K562 (cell line): ENCODE results near the gene GPR179. TPM values are rescaled to one million over a fixed set of nuclear protein-coding genes. Genes with fewer than 3 reads are reported as not detected.

Source experiments
- BMI1 ChIP-seq: fragments of 150-350 bp; IDR thresholded peaks from 2 replicates; pipeline ENCODE4 v1.6.1; 2014; ENCODE audit warnings: low read length
- ERF ChIP-seq: fragments of 450-650 bp; formaldehyde crosslinking; IDR thresholded peaks from 2 replicates; pipeline ENCODE4 v1.4.0; 2020; ENCODE audit warnings: mild to moderate bottlenecking, mixed read lengths
- FOXK1 ChIP-seq: sonication (generic); formaldehyde crosslinking; IDR thresholded peaks from 2 replicates; pipeline ENCODE4 v1.8.0; 2022; ENCODE audit warnings: missing genetic modification reagents, mild to moderate bottlenecking, borderline replicate concordance
- HDGF ChIP-seq: fragments of 450-650 bp; IDR thresholded peaks from 2 replicates; pipeline ENCODE4 v1.6.1; 2016
- HEY1 ChIP-seq: fragments of 250-450 bp; sonication (Bioruptor Pico); IDR thresholded peaks from 2 replicates; pipeline ENCODE4 v1.5.0; 2020; ENCODE audit warnings: mild to moderate bottlenecking, moderate library complexity, borderline replicate concordance
- MBD2 ChIP-seq: sonication (generic); IDR thresholded peaks from 2 replicates; pipeline ENCODE4 v1.6.1; 2016; ENCODE audit warnings: low read depth, borderline replicate concordance
- MCM2 ChIP-seq: fragments of 450-650 bp; IDR thresholded peaks from 2 replicates; pipeline ENCODE4 v1.6.1; 2017; ENCODE audit warnings: low read depth, mild to moderate bottlenecking
- ZNF324 ChIP-seq: fragments of 250-450 bp; sonication (Bioruptor Pico); IDR thresholded peaks from 2 replicates; pipeline ENCODE4 v1.4.0; 2020; ENCODE audit warnings: mild to moderate bottlenecking
- ZNF696 ChIP-seq: fragments of 250-450 bp; sonication (Bioruptor Pico); conservative IDR thresholded peaks from 2 replicates; pipeline ENCODE4 v1.4.0; 2020; ENCODE audit warnings: mild to moderate bottlenecking, moderate library complexity
- ZNF766 ChIP-seq: fragments of 200-800 bp; sonication (Bioruptor generic); conservative IDR thresholded peaks from 2 replicates; pipeline ENCODE4 v1.6.1; 2016; ENCODE audit warnings: missing genetic modification characterization, missing compliant biosample characterization
- polyA plus RNA-seq, 8 experiments: library from polyadenylated mRNA; depleted of rRNA in 4 of 8; stranded (reverse) in 5 of 8; unstranded in 3 of 8; fragments of >200 nt; fragmentation: Nextera tagmentation in 2 of 8; fragmentation: Illumina TruSeq in 1 of 8; extraction: Ambion mirVana in 2 of 8; extraction: Trizol in 1 of 8; gene quantifications; 2 replicates each; pipeline versions ENCODE4 v1.2.1 to v1.2.3, GENCODE V29; 2011 to 2014; ENCODE audit warnings: inconsistent platforms in 1 of 8, missing spikeins in 1 of 8
- total RNA-seq, 7 experiments: library from RNA; depleted of rRNA in 6 of 7; stranded (reverse); fragments of >200 nt in 6 of 7; fragmentation: Illumina TruSeq in 2 of 7; extraction: Trizol in 2 of 7; gene quantifications; 2 replicates each; pipeline versions ENCODE4 v1.2.1 to v1.2.3, GENCODE V29; 2011 to 2021; ENCODE audit warnings: low replicate concordance in 1 of 7
- TF ChIP-seq, protein P1 (sequence below), 2 experiments: fragments of 250-450 bp in 1 of 2; fragments of 450-650 bp in 1 of 2; sonication (Bioruptor Pico) in 1 of 2; IDR thresholded peaks; 2 replicates each; pipeline versions ENCODE4 v1.6.1 to v1.8.0; 2016 to 2021; ENCODE audit warnings: mild to moderate bottlenecking in 2 of 2, moderate library complexity in 2 of 2, missing compliant biosample characterization in 1 of 2, missing genetic modification characterization in 1 of 2
- TF ChIP-seq, protein P2 (sequence below): fragments of 450-650 bp; formaldehyde crosslinking; IDR thresholded peaks from 2 replicates; pipeline ENCODE4 v1.4.0; 2020; ENCODE audit warnings: mild to moderate bottlenecking, moderate library complexity
- TF ChIP-seq, protein P3 (sequence below), 3 experiments: IDR thresholded peaks in 2 of 3; conservative IDR thresholded peaks in 1 of 3; 2 replicates each; pipeline ENCODE4 v1.5.1; 2011 to 2012; ENCODE audit warnings: low read length in 3 of 3, mild to moderate bottlenecking in 3 of 3, control low read depth in 2 of 3, improper control_type of control experiment in 1 of 3, inconsistent platforms in 1 of 3, low read depth in 1 of 3, mixed read lengths in 1 of 3, moderate library complexity in 1 of 3; ENCODE audit not compliant: insufficient read depth in 2 of 3
- TF ChIP-seq, protein P4 (sequence below): fragments of 250-450 bp; sonication (Bioruptor Pico); IDR thresholded peaks from 2 replicates; pipeline ENCODE4 v1.4.0; 2020; ENCODE audit warnings: mild to moderate bottlenecking, moderate library complexity
- TF ChIP-seq, protein P5 (sequence below): sonication (generic); formaldehyde crosslinking; IDR thresholded peaks from 2 replicates; pipeline ENCODE4 v1.8.0; 2023; ENCODE audit warnings: mild to moderate bottlenecking, missing genetic modification reagents

The GPR179 gene
- total and polyA plus RNA-seq, 9 of the 15 experiments (the other 6 are each of a cell fraction or from before 2014, with no cell fraction given) = not detected

DNA sequence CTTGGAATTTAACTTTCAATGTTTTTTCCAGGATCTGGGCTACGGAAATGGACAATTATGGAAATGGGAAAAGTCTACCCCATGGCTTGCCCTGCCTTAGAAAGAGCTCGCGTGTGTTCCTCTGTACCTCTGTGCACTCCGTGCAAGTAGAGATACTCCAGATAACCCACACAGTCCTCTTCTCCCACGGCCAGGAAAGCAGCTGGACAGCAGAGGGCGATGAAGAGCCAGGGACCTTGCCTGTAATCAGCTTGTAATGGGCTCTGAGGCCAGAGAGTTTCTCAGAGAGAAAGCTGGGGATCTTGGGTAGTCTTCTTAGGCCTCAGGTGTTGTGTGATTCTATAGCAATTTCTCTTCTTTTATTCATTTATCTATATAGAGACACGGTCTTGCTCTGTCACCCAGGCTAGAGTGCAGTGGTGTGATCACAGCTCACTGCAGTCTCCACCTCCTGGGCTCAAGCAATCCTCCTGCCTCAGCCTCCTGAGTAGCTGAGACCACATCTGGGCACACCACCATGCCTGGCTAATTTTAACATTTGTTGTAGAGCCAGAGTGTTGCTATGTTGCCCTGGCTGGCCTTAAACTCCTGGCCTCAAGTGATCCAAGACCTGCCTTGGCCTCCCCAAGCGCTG lies 5.5 kb upstream of the GPR179 start (continued):
- TF ChIP-seq, protein P1, sequence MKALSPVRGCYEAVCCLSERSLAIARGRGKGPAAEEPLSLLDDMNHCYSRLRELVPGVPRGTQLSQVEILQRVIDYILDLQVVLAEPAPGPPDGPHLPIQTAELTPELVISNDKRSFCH (CRISPR knock-in tag; IDR thresholded peaks at IDR 0.05) = no peak
- TF ChIP-seq, protein P1 (tag; IDR thresholded peaks at IDR 0.05) = no peak
- TF ChIP-seq ERF = no peak
- TF ChIP-seq, protein P2, sequence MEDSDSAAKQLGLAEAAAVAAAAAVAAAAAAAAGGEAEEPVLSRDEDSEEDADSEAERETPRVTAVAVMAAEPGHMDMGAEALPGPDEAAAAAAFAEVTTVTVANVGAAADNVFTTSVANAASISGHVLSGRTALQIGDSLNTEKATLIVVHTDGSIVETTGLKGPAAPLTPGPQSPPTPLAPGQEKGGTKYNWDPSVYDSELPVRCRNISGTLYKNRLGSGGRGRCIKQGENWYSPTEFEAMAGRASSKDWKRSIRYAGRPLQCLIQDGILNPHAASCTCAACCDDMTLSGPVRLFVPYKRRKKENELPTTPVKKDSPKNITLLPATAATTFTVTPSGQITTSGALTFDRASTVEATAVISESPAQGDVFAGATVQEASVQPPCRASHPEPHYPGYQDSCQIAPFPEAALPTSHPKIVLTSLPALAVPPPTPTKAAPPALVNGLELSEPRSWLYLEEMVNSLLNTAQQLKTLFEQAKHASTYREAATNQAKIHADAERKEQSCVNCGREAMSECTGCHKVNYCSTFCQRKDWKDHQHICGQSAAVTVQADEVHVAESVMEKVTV (CRISPR knock-in tag) = peak; percentile 71
- TF ChIP-seq, protein P3, sequence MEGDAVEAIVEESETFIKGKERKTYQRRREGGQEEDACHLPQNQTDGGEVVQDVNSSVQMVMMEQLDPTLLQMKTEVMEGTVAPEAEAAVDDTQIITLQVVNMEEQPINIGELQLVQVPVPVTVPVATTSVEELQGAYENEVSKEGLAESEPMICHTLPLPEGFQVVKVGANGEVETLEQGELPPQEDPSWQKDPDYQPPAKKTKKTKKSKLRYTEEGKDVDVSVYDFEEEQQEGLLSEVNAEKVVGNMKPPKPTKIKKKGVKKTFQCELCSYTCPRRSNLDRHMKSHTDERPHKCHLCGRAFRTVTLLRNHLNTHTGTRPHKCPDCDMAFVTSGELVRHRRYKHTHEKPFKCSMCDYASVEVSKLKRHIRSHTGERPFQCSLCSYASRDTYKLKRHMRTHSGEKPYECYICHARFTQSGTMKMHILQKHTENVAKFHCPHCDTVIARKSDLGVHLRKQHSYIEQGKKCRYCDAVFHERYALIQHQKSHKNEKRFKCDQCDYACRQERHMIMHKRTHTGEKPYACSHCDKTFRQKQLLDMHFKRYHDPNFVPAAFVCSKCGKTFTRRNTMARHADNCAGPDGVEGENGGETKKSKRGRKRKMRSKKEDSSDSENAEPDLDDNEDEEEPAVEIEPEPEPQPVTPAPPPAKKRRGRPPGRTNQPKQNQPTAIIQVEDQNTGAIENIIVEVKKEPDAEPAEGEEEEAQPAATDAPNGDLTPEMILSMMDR (IDR thresholded peaks at IDR 0.05 in 2 of 3, conservative IDR thresholded peaks at IDR 0.05 in 1 of 3; ENCODE audit: insufficient read depth in 2 of 3, low read depth in 1 of 3, low read length in 3 of 3) = peak; percentile 88 to 96 (median 95)
- no peak for TF ChIP-seq HEY1 (CRISPR knock-in tag)
- TF ChIP-seq ZNF696 (CRISPR knock-in tag) = no peak
- TF ChIP-seq, protein P4, sequence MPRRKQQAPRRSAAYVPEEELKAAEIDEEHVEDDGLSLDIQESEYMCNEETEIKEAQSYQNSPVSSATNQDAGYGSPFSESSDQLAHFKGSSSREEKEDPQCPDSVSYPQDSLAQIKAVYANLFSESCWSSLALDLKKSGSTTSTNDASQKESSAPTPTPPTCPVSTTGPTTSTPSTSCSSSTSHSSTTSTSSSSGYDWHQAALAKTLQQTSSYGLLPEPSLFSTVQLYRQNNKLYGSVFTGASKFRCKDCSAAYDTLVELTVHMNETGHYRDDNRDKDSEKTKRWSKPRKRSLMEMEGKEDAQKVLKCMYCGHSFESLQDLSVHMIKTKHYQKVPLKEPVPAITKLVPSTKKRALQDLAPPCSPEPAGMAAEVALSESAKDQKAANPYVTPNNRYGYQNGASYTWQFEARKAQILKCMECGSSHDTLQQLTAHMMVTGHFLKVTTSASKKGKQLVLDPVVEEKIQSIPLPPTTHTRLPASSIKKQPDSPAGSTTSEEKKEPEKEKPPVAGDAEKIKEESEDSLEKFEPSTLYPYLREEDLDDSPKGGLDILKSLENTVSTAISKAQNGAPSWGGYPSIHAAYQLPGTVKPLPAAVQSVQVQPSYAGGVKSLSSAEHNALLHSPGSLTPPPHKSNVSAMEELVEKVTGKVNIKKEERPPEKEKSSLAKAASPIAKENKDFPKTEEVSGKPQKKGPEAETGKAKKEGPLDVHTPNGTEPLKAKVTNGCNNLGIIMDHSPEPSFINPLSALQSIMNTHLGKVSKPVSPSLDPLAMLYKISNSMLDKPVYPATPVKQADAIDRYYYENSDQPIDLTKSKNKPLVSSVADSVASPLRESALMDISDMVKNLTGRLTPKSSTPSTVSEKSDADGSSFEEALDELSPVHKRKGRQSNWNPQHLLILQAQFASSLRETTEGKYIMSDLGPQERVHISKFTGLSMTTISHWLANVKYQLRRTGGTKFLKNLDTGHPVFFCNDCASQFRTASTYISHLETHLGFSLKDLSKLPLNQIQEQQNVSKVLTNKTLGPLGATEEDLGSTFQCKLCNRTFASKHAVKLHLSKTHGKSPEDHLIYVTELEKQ (CRISPR knock-in tag) = no peak
- no peak for TF ChIP-seq FOXK1
- TF ChIP-seq MCM2 = no peak
- no peak for TF ChIP-seq MBD2
- TF ChIP-seq ZNF766 (CRISPR knock-in tag) = peak; percentile 81; the same call in 1 of the 2 replicates
- no peak for TF ChIP-seq HDGF
- TF ChIP-seq, protein P5, sequence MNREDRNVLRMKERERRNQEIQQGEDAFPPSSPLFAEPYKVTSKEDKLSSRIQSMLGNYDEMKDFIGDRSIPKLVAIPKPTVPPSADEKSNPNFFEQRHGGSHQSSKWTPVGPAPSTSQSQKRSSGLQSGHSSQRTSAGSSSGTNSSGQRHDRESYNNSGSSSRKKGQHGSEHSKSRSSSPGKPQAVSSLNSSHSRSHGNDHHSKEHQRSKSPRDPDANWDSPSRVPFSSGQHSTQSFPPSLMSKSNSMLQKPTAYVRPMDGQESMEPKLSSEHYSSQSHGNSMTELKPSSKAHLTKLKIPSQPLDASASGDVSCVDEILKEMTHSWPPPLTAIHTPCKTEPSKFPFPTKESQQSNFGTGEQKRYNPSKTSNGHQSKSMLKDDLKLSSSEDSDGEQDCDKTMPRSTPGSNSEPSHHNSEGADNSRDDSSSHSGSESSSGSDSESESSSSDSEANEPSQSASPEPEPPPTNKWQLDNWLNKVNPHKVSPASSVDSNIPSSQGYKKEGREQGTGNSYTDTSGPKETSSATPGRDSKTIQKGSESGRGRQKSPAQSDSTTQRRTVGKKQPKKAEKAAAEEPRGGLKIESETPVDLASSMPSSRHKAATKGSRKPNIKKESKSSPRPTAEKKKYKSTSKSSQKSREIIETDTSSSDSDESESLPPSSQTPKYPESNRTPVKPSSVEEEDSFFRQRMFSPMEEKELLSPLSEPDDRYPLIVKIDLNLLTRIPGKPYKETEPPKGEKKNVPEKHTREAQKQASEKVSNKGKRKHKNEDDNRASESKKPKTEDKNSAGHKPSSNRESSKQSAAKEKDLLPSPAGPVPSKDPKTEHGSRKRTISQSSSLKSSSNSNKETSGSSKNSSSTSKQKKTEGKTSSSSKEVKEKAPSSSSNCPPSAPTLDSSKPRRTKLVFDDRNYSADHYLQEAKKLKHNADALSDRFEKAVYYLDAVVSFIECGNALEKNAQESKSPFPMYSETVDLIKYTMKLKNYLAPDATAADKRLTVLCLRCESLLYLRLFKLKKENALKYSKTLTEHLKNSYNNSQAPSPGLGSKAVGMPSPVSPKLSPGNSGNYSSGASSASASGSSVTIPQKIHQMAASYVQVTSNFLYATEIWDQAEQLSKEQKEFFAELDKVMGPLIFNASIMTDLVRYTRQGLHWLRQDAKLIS (CRISPR knock-in tag) = no peak
- TF ChIP-seq BMI1 = no peak
- TF ChIP-seq ZNF324 = no peak
